NCI-H2081 treated with DMSO at 0.1 percent for 48 hours (cell line): ENCODE measurements around the gene AKT1S1.

ENCODE experiments used
- DNase-seq: peaks from one replicate; lab custom pipeline; 2025; lab: John Stamatoyannopoulos, UW

AKT1S1 gene

DNA sequence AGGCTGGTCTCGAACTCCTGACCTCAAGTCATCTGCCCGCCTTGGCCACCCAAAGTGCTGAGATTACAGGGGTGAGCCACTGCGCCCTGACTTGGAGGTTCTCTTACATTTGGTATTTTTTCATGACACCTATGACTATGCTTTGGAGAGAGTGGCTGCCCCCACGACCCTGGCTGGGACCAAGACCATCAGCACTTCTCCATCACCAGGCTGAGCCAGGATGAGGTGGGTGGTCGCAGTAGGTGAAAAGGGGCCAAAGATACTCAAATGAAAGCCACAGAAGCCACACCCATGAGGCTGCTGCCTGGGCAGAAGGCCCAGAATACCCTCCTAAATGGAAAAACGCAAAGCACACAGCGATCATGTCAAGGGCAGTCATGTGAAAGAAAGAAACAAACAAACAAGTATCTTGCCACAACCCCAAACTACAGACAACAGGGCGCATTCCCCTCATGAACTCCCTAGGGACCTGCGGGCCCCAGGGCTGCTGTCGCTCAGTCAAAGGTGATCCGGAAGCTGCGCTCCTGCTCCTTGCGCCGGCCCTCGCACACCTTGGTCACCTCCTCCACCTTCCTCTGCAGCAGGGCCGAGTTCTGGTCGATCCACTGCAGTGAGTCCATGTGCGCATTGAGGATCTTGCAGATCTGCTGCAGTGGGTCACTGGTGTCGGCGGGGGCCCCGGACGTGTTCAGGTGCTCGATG is 30.7 kb upstream of the AKT1S1 start:
- no peak for DNase-seq

DNA sequence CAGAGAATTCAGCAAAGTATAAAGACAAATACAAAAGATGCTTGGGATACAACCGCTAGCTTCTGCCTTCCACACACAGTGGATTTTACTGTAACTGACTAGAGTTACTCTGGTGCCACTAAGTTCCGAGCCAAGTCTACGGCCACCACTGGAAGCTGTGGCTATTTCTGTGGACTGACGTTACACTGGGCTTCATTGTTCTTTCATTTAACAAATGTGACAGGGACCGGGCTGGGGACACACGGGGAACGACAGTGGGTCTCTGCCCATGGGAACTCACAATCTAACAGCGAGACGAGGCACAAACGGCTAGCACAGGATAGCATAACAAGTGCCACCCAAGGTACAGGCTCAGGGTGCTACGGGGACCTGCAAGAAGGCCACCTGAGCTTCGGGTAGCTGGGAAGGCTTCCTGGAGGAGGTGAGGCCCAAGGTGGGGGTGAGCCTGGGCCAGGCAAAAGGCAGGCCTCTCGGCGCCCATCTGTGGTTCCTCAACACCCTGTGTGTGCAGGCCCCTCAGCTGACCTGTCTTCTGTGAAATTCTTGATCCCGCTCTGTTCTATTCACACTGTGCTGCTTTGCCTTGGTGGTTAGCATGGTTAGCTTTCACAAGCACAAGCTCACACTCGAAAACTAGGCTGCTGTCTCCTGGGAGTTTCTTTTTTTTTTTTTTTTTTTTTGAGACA is 29.9 kb upstream of the AKT1S1 start:
- DNase-seq = no peak

DNA sequence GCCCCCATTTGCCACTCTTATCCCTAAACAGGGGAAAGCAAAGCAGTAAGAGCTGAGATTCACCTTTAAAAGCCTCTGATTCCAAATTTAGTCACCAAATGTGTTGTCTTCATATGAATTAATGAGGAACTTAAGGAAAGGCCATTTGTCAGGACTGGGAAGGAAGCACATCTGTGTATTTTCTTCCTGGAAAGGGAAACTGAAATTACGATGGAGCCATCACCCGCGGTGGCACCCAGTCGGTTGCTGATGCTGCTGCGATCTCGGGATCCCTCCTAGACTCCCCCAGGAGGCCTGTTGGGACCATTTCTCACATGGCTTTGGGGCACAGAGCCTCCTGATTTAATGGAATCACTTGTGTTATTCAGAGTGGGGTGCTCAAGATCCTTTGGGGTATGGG is 27.0 kb upstream of the AKT1S1 start:
- DNase-seq = no peak

DNA sequence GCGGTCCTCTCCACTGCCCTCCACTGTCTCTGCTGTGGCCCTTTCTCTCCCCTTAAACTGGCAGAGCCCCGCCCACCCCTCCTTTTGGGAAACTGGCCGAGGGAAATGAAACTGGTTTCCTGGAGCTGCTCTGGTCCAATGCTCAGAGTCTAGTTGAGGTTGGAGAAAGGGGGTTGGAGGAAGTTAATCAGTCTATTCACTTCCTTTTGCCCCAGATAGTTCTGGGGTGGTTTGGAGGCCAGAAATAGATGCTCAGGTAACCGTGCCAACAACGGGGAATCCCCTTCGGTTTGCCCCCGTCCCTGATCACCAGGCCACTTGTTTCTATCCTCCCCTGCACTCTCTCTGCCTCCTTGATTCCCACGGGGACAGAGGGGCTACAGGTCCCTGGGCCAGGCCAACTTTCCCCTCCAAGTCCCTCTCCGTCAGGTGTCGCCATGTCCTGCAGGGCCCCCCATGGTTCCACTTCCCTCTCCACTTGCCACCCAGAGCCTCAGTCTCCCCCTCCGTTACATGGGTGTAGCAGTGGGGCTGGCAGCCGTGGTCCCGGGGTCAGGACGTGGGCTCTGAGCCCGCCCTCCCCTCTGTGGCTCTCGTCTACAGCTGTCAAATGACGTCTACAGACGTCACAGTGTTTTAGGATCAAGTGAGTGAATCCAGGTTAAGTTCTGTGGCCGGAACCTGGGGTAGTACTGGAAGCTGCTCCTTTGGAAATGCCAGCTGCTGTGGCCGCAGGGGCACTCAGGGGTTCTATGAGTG is 19.9 kb upstream of the AKT1S1 start, which contains the start of gene IL4I1:
Gene IL4I1 (minus strand): TSS at position 25 of the 759 bp plus-strand sequence. CDS start 727 bp downstream, outside the sequence.
- DNase-seq = no peak

DNA sequence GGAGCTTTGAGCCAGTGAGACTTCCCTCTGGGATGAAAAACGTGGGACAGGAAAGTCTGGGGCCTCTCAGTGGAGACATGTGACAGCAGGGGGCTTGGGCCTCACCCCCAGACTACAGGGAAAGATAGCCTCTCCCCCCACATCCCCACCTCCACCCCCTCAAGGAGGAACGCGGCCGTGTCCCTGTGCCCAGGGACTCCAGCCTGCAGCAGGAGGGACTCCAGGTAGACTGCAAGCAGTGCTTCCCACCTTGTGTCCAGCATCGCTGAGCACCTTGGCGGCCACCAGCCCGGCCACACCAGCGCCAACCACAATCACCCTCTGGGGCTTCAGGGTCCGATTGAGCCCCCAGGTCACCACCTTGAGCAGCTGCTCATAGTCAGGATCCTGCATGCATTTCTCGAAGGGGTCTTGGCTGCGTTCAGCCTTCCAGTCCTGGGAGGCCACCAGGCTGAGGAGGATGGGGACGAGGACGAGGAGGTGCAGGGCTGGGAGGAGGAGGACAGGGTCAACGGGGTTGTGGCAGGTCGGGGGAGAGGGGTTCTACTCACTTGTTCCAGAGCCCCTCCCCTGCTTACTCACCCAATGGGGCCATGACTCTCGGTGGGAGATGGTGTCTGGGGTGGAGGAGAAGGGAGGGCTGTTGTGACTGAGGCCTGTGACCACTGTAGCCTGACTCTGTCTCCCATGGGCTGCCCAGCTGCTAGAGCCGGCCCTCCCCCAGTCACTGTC is 18.6 kb upstream of the AKT1S1 start:
- no peak for DNase-seq

DNA sequence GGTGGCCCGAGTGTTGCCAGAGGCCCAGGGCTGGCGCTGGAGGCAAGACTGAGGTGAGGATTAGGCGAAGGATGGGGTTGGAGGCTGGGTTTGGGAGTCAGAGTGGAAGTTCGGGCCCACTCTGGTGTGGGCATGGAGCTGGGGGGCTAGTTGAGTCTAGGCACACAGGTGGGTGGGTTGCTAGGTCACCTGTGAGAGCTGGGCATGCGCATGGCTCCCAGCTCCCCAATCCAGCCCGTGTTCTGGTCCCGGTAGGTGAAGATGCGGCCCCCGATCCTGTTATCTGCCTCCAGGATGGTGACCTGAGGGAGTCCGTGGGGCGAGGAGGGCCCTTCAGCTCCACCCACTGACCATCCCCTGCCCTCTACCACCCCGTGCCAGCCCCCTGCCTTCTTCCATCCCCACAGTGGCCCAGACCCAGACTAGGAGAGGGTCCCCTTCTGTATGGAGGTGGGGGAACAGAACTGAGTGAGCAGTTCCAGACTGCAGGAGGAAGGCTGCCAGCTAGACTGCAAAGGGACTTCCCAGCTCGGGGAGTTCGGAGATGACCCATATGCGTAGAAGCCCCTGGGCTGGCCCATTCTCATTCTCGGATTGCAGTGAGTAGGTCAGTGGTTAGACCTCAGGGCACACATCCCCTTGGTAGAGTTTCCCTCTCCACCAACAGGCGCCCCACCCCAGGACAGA is 17.9 kb upstream of the AKT1S1 start:
- no peak for DNase-seq

DNA sequence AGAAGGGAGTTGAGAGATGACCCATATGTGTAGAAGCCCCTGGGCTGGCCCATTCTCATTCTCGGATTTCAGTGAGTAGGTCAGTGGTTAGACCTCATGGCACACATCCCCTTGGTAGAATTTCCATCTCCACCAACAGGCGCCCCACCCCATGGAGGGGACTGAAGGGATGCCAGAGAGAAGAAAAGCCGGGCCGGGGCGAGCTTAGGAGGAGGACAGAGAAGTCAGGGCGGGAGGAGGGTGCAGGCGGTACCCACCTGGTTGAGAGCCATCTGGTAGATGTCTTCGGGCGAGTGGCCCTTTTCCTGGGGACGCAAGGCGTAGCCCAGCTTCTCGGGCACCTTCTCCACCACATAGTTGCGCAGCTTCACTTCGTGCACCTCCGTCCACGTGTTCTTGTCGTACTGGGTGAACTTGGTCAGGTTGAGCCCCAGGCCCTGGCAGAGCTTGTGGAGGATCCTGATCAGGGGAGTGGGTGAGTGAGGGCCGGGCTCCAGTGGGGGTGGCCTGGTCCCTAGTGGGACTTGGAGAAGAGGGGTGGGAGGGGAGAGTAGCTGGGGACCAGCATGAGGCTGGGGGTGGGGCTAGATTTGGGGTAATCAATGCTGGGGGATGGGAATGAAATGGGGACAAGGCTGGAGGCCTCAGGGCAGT is 17.0 kb upstream of the AKT1S1 start:
- DNase-seq = no peak

DNA sequence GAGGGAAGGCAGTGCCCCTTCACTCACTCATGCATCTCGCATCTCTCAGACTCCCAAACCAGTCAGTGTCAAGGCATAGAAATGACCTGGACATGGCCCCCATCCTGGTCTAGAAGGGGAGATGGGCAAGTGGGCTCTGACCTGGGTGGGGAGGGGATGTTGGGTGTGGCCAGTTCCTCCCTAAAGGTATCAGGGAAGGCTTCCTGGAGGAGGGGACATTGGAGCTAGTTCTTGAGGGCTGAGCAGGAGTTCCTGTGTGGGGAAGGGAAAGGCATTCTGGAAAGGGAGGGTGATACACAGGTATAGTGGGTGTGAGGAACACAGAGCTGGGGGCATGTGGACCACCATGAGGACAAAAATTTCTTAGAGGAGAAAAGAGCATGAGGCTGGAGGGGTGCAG is 15.6 kb upstream of the AKT1S1 start:
- no peak for DNase-seq

DNA sequence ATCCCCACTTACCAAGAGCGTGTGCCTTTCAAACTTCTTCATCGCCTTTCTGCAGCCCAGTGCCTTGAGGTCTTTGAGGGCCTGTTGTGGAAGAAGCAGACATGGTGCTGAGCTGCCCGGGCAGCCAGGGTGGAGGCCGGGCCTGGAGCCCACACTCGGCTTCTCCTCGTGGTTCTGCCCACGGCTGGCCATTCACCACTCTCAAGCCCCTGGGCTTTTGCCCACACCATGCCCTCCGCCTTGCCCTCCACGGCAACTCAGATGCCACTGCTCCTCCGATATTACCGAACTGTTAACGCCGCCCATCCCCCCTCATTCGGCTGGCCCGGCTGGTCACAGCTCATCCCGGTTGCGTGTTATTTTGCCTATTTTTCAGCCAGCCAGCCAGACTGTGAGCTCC is 14.2 kb upstream of the AKT1S1 start:
- no peak for DNase-seq

DNA sequence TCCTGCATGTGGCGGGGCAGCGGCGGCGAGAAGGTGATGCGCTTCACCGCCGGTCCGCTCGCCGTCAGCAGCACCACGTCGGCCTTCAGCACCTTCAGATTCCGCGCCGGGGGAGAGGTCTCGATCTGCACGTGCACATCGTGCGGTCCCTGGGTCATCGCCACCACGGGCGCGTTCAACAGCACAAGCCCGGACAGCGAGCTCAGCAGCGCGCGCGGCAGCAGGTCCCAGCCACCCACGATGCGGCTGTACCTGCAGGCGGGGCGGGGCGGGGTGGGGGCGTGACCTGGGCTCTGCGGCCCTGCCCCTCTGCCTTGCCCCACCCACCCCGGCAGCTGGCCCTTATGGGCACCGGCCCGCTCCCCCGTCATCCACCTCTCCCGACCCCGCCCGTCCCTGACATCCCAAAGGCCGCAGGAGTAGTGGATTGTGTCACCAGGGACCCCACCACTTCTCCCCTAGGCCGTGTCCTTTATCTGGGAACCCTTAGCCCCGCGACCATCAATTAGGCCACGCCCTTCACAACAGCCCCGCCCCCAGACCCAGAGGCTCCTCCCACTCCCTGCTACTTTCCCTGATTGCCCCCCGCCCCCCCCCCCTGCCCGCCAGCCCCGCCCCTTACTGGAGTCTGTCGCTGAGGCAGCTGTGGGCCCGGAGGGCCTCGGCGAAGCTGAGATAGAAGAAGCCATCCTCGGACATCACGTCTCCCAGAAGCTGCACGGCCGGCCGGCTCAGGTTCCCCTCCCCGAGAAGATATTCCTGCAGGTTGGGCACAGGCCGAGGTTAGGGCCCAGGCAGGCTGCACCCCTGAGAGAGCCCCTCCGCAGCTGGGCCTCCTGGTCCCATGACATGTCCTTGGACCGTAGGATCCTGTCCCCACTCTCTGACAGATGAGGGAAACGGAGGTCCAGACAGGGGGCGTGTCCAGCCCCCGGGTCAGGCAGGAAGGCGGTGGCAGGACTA is 13.5 kb upstream of the AKT1S1 start:
- DNase-seq = no peak

DNA sequence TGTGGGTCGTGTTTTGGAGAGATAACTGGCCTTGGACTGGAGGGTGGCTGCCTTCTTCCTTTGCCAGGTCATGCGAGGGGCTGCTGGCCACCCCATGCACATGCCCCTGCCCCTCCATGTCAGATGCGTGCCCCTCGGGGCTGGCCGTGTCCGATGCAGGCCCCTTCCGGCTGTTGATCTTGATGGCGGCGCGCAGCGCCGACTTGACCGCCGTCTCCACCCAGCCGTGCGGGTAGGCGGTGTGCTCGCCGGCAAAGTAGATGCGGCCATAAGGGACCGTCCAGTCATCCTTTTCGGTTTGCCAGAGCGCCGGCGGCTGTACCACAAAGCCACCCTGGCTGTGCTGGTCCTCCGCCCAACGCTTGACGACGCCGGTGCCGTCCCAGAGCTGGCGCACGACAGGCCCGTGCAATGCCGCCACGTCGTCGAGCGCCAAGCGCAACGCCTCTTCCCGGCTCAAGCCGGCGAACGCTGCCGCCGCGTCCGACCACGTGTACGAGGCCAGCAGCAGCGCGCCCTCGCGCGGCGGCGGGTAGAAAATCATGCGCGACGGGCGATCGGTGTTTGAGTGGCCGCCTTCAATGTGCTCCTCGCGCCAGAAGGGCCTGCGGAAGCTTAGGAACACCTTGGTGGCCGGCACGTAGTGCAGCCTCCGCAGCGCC is 12.7 kb upstream of the AKT1S1 start:
- DNase-seq = no peak

DNA sequence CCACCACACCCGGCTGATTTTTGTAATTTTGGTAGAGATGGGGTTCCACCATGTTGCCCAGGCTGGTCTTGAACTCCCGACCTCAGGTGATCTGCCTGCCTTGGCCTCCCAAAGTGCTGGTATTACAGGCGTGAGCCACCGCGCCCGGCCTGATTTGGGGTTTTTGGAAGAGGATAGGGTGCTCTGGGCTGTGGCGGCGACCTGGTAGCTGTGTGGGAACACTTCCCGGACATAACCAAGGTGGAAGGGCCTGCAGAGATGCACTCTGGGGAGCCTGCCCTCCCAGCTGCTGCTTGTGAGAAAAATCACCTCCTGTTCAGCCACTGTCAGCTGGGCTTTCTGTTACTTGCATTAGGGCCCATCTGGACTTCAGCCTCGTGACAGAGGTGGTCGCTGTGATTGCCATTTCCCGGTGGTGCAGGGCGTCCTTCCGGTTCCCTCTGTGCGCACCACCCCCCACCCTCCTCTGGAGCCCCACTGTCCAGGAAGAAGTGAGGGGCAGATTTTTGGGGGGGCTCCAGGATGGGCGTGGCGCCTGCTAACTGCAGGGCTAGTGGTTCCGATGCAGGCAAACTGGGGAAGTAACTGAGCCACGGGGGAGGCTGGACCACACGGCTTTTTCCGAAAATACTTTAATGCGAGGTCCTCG is 12.0 kb upstream of the AKT1S1 start:
- DNase-seq = no peak

DNA sequence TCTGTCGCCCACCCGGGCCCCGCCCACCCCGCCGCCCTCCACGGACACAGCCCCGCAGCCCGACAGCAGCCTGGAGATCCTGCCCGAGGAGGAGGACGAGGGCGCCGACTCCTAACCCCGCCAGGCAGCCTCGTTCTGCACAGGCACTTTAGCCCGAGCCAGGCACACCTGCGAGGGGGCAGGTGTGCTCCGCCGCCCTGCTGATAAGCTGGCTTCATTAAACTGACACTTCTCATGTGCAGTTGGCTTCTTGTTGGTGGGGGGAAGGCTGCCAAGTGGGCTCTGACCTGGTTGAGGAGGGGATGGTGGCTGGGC is 11.3 kb upstream of the AKT1S1 start:
- no peak for DNase-seq

DNA sequence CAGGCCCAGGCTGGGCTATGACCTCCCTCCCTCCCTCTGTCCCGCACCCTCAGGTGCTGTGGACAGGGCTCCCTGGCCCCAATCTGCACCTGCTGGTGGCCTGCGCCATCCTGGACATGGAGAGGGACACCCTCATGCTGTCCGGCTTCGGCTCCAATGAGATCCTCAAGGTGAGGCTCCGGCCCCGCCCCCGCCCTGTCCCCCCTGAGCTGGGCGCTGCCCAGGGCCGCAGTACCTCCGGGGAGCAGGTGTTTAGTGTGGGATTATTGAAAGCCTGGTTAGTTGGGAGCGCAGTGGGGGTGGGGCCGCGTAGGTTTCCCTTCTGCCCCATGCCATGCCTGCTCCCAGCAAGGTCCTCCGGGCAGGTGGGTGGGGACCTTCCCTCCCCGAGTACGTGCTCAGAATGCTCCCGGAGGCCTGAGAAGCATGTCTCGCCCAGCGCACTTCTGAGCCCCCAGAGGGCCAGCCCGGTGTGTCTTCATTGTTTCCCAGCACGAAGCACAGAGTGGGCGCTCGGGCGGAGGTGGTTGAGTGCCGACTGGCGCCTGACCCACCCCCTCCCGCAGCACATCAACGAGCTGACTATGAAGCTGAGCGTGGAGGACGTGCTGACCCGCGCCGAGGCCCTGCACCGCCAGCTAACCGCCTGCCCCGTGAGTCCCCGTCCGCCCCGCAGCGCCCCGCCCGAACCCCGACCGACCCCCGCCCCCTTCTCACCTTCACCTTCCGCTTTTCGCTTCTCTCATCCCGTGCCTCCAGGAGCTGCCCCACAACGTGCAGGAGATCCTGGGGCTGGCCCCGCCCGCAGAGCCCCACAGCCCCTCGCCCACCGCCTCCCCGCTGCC is 10.7 kb upstream of the AKT1S1 start:
- DNase-seq = no peak

DNA sequence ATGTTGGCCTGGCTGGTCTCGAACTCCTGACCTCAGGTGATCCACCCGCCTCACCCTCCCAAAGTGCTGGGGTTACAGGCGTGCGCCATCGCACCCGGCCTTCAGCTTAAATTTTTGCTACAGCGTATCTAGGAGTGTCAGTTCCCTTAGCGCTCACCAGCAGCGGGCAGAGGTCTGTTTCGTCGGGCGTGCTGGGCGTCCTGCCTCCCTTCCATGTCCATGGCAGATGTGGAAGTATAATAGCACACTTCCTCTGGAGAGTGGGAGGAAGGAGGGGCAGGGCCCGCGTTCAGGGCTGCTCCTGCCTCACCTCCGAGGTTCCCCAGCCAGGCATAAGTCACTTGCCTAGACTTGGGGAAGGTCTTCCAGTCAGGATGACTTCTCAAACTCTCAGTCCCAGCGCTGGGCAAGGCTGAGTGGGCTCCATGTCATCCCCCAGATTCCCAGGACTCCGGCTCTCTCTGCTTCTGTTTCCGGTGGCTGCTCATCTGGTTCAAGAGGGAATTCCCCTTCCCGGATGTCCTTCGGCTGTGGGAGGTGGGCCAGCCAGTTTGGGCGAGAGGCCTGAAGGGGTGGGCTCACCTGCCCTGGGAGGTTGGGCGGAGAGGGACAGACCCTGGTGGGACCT is 10.0 kb upstream of the AKT1S1 start:
- no peak for DNase-seq

DNA sequence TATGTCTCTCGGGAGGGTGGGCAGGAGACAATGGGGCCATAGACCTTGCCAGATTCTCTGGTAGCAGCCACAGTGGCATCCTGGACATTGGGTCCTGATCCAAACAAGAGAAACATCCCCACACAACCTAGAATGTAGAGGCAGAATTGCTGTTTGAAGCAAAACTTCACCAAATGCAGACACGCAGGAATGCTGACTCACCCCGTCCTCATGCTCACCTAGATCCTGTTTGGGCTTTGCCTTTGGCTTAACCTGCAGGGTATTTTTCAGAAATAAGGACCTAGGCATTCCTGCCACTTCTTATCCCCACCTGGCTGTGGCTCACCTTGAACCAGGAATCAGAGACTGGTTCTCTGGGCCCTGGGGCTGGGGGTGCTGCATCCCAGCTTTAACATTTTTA is 7.6 kb upstream of the AKT1S1 start:
- DNase-seq = no peak

DNA sequence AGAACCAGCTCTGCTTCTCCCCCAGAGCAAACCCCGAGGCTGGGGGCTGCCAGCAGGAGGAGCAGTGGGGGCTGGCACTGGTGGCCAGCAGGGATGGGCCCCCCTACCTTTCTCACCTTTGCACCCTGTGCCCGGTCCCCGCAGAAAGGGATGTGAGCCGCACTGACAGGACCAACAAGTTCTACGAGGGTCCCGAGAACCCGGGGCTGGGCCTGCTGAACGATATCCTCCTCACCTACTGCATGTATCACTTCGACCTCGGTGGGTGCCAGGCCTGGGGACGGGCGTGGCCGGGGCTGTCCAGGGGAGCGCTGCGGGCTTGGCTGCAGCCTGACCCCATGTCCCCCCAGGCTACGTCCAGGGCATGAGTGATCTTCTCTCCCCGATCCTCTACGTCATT is 7.0 kb upstream of the AKT1S1 start:
- no peak for DNase-seq

DNA sequence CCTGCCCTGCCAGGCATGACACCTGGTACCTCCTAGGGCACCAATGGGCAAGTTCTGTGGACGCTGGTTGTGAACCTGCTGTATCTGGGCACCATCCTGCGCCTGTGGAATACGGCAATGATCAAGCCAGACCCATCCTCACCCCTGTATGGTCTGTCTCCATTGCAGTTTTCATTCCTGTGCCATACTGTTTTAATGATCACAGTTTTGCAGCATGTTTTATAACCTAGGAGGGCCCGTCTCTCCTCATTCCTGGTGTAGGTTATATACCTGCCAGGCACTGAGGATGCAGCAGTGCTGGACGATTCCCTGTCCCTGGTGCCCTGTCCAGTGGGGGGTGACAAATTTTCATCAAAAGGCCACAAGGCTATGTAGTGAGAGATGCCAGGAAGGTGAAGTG is 5.9 kb upstream of the AKT1S1 start:
- DNase-seq = no peak
